ENCODE data around the gene KAT7. TPM values are rescaled to one million over a fixed set of nuclear protein-coding genes. Genes with fewer than 3 reads are reported as not detected.

KAT7 gene
- total RNA-seq, 1 experiment from 2014 or later = 90.6 TPM

DNA sequence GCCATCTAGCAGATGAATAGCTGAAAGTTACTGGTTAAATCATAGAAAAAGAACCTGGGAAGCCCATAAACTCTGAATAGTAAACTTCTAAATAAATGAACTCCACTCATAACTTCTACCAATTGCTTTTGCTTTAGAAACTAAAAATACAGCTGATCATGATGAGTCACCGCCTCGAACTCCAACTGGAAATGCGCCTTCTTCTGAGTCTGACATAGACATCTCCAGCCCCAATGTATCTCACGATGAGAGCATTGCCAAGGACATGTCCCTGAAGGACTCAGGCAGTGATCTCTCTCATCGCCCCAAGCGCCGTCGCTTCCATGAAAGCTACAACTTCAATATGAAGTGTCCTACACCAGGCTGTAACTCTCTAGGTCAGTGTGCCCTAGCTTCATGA lies 9.7 kb downstream of the KAT7 start:
- no peaks in the 10 kb centered on the region for H3K9me3 Mint-ChIP-seq (ENCODE audit: low read depth, unreplicated experiment)
- no peaks in the 10 kb centered on the region for H3K27me3 Mint-ChIP-seq (ENCODE audit: unreplicated experiment)
- intact Hi-C loops (cut with micrococcal nuclease; ENCODE audit: unreplicated experiment) = no loop called here
- CTCF ChIA-PET = interaction anchor here (0.6 kb wide), 1 partner anchor 203 kb away, joined by 3 read pairs; no protein-coding TSS in a partner anchor
- TF ChIP-seq, protein P1, sequence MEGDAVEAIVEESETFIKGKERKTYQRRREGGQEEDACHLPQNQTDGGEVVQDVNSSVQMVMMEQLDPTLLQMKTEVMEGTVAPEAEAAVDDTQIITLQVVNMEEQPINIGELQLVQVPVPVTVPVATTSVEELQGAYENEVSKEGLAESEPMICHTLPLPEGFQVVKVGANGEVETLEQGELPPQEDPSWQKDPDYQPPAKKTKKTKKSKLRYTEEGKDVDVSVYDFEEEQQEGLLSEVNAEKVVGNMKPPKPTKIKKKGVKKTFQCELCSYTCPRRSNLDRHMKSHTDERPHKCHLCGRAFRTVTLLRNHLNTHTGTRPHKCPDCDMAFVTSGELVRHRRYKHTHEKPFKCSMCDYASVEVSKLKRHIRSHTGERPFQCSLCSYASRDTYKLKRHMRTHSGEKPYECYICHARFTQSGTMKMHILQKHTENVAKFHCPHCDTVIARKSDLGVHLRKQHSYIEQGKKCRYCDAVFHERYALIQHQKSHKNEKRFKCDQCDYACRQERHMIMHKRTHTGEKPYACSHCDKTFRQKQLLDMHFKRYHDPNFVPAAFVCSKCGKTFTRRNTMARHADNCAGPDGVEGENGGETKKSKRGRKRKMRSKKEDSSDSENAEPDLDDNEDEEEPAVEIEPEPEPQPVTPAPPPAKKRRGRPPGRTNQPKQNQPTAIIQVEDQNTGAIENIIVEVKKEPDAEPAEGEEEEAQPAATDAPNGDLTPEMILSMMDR (IDR thresholded peaks at IDR 0.05; ENCODE audit: unreplicated experiment) = no peak
- no peak overlapping the region for H3K4me3 Mint-ChIP-seq (ENCODE audit: low read depth, unreplicated experiment)
- no peak for DNase-seq
- no peak overlapping the region for H3K27ac Mint-ChIP-seq (ENCODE audit: unreplicated experiment)
- BruUV-seq (replicated peaks) = no TSS peak
- no peaks in the 10 kb centered on the region for H3K4me1 Mint-ChIP-seq (ENCODE audit: low read depth, unreplicated experiment)
- H3K36me3 Mint-ChIP-seq (ENCODE audit: insufficient read depth, unreplicated experiment) = peaks cover 71% of the 10 kb centered on the region

DNA sequence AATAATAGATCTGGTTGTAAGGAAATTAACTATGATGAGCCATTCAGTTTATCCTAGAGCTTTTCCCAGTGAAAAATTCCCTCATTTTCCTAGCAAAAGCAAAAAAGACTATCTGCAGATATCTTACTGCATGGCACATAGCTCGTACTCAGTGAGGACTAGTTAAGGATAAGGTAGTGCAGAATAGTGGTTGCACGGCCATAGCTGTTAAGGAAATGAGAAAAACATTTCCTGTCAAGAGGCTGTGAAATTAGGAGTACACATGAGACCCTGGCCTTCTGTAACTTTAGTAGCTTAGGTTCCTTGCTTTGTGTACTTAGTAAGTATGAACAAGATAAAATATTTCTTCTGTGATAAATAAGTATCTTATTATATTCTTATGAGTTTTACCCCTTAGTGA lies 10.3 kb downstream of the KAT7 start:
- Mint-ChIP-seq H3K9me3 (ENCODE audit: low read depth, unreplicated experiment) (no peaks in the 10 kb centered on the region), H3K36me3 (ENCODE audit: insufficient read depth, unreplicated experiment) (peaks cover 66% of the 10 kb centered on the region), H3K27ac (ENCODE audit: unreplicated experiment) (no peak overlapping the region), H3K4me3 (ENCODE audit: low read depth, unreplicated experiment) (no peak overlapping the region), H3K4me1 (ENCODE audit: low read depth, unreplicated experiment) (no peaks in the 10 kb centered on the region), H3K27me3 (ENCODE audit: unreplicated experiment) (no peaks in the 10 kb centered on the region)
- DNase-seq = no peak
- TF ChIP-seq, protein P1 (IDR thresholded peaks at IDR 0.05; ENCODE audit: unreplicated experiment) = no peak
- CTCF ChIA-PET = no interaction called here
- intact Hi-C loops (cut with micrococcal nuclease; ENCODE audit: unreplicated experiment) = no loop called here
- BruUV-seq (replicated peaks) = no TSS peak

DNA sequence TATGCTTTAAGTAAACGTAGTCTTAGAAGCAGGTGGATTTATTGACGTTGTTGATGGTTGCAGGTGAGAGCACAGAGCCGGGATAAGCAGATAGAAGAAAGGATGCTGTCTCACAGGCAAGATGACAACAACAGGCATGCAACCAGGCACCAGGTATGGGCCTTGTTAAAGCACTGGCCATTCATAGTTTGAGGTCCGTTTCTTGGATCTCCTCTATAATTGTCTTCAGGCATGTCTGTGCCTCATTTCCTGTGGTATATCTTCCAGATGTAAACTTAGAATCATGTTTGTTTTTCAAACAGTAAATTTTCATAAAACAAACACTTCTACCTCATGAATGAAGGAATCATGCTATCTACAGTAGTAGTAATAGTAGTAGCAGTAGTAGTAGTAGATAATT lies 20.6 kb downstream of the KAT7 start:
- no peak overlapping the region for H3K27ac Mint-ChIP-seq (ENCODE audit: unreplicated experiment)
- BruUV-seq (replicated peaks) = no TSS peak
- H3K27me3 Mint-ChIP-seq (ENCODE audit: unreplicated experiment) = no peaks in the 10 kb centered on the region
- peaks cover 9% of the 10 kb centered on the region for H3K4me1 Mint-ChIP-seq (ENCODE audit: low read depth, unreplicated experiment)
- H3K4me3 Mint-ChIP-seq (ENCODE audit: low read depth, unreplicated experiment) = no peak overlapping the region
- DNase-seq = no peak
- CTCF ChIA-PET = interaction anchor here (0.7 to 1.0 kb wide), 2 partner anchors 13 to 37 kb away, joined by 3 to 4 read pairs; no protein-coding TSS in a partner anchor
- H3K9me3 Mint-ChIP-seq (ENCODE audit: low read depth, unreplicated experiment) = no peaks in the 10 kb centered on the region
- TF ChIP-seq, protein P1 (IDR thresholded peaks at IDR 0.05; ENCODE audit: unreplicated experiment) = no peak
- H3K36me3 Mint-ChIP-seq (ENCODE audit: insufficient read depth, unreplicated experiment) = peaks cover 62% of the 10 kb centered on the region
- intact Hi-C loops (cut with micrococcal nuclease; ENCODE audit: unreplicated experiment) = no loop called here

DNA sequence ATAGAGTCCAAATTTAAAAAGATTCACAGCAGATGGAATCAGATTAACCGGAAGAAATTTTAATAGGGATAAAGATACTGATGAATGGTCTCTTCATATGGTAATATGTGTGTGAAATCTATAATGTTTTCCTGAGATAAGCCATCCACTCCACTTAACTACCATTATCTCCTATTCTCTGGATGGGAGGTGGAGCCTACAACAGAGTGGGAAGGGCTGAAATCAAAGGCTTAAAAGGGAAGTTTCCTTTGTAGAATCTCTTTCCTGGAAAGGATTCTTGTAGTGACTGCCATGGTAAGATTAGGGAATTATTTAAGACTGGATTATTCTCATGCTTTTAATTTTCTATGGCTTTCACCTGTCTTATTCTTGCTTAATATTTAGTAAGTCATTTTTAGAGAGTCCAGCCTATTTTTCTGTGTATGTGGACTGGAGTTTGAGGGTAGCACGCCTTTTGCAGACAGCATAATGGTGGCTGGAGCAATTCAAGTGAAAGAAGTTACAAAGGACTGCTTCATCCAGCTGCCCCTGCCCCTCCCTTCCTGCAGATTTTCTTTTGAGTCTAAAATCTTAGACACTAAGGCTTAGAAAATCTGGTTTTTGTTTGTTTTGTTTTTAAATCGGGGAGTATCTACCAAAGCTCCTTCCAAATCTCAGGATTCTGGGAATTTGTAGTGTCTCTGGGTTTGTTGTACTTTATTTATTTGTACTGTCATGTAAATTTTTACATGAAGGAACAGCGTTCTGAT lies 26.5 kb downstream of the KAT7 start:
- Mint-ChIP-seq H3K27ac (ENCODE audit: unreplicated experiment) (no peak overlapping the region), H3K27me3 (ENCODE audit: unreplicated experiment) (no peaks in the 10 kb centered on the region), H3K36me3 (ENCODE audit: insufficient read depth, unreplicated experiment) (peaks cover 60% of the 10 kb centered on the region), H3K9me3 (ENCODE audit: low read depth, unreplicated experiment) (no peaks in the 10 kb centered on the region), H3K4me3 (ENCODE audit: low read depth, unreplicated experiment) (no peak overlapping the region), H3K4me1 (ENCODE audit: low read depth, unreplicated experiment) (no peaks in the 10 kb centered on the region)
- intact Hi-C loops (cut with micrococcal nuclease; ENCODE audit: unreplicated experiment) = no loop called here
- no peak for DNase-seq
- TF ChIP-seq, protein P1 (IDR thresholded peaks at IDR 0.05; ENCODE audit: unreplicated experiment) = no peak
- CTCF ChIA-PET = no interaction called here
- BruUV-seq (replicated peaks) = no TSS peak
